ENCODE data around the gene RPP21.

RPP21 gene

GRCh38 chr6:30380464-30380863, 35.5 kb downstream of the RPP21 start:
- no peak for DNase-seq (ENCODE audit: low read depth)

- no peak for DNase-seq (ENCODE audit: low read depth)
These were observed 41.2 kb downstream of the RPP21 start for GRCh38 chr6:30386166-30386565.

GRCh38 chr6:30391240-30391639, 46.3 kb downstream of the RPP21 start:
- DNase-seq (ENCODE audit: low read depth), result no peak

- DNase-seq (ENCODE audit: low read depth), result no peak
These were observed 49.2 kb downstream of the RPP21 start for GRCh38 chr6:30394139-30394538.

Data from activated T-helper 1 cell treated with Interleukin-2 at 50 U/mL for 16 hours (primary cell).